ENCODE measurements around the gene SKAP2. TPM values are rescaled to one million over a fixed set of nuclear protein-coding genes. Genes with fewer than 3 reads are reported as not detected.

The SKAP2 gene
- total and polyA plus RNA-seq, 2 of the 13 experiments (the other 11 are each of a cell fraction or from before 2014, with no cell fraction given) = 3.6 to 12.9 TPM

GRCh38 chr7:26630361-26630760, 234.0 kb downstream of the SKAP2 start:
- Histone ChIP-seq H3K4me1 (ENCODE audit: insufficient read depth, low read length) (no peaks in the 10 kb centered on the region), H3K27ac (ENCODE audit: extremely low read length, insufficient read depth, low read length) (no peak overlapping the region), H4K20me1 (ENCODE audit: insufficient read depth, low read length) (no peaks in the 10 kb centered on the region), H3K27me3 (ENCODE audit: control insufficient read depth in 1 of 2, insufficient read depth in 2 of 2, low read length in 2 of 2) (peaks cover 1 to 22% of the 10 kb centered on the region in 2 experiments; a peak in 2 of 5 replicates), H3K4me3 (replicated peaks in 1 of 3; ENCODE audit: insufficient read depth in 1 of 3, low read depth in 2 of 3, low read length in 3 of 3) (no peak overlapping the region), H2AFZ (ENCODE audit: low read length) (no peak overlapping the region), H3K36me3 (replicated peaks in 1 of 2; ENCODE audit: control insufficient read depth in 1 of 2, insufficient read depth in 2 of 2, low read length in 2 of 2) (no peaks in the 10 kb centered on the region), H3K79me2 (ENCODE audit: insufficient read depth, low read length) (no peaks in the 10 kb centered on the region), H3K4me2 (ENCODE audit: low read depth, low read length) (no peak overlapping the region), H3K9ac (ENCODE audit: insufficient read depth, low read depth, low read length) (no peak overlapping the region), H3K9me3 (ENCODE audit: low read length) (no peaks in the 10 kb centered on the region)
- BruUV-seq (replicated peaks) = no TSS peak
- in situ Hi-C loops (cut with HindIII; ENCODE audit: extremely low pct_ligation_motif_present, low pct_unique_long_range_greater_than_20kb) = no loop called here
- no peak for TF ChIP-seq RARA (CRISPR knock-in tag; IDR thresholded peaks at IDR 0.05)
- TF ChIP-seq YEATS4 (CRISPR knock-in tag; IDR thresholded peaks at IDR 0.05; ENCODE audit: borderline replicate concordance) = no peak
- TF ChIP-seq ZNF629 (CRISPR knock-in tag; conservative IDR thresholded peaks at IDR 0.05) = no peak
- TF ChIP-seq ZNF678 (CRISPR knock-in tag; IDR thresholded peaks at IDR 0.05) = no peak
- TF ChIP-seq SMAD1 (CRISPR knock-in tag; IDR thresholded peaks at IDR 0.05; ENCODE audit: borderline replicate concordance, low read depth) = no peak
- TF ChIP-seq FIP1L1 (IDR thresholded peaks at IDR 0.05; ENCODE audit: borderline replicate concordance, insufficient read depth, low read depth, low read length) = no peak
- TF ChIP-seq TSC22D2 (CRISPR knock-in tag; IDR thresholded peaks at IDR 0.05; ENCODE audit: borderline replicate concordance) = no peak
- no peak for TF ChIP-seq HOXA3 (CRISPR knock-in tag; IDR thresholded peaks at IDR 0.05)
- no peak for TF ChIP-seq EP300 (IDR thresholded peaks at IDR 0.05; ENCODE audit: low read depth in 2 of 2, low read length in 2 of 2)
- no peak for TF ChIP-seq EP300 (CRISPR knock-in tag; IDR thresholded peaks at IDR 0.05; ENCODE audit: borderline replicate concordance)
- TF ChIP-seq ZNF784 (CRISPR knock-in tag; IDR thresholded peaks at IDR 0.05; ENCODE audit: borderline replicate concordance) = no peak
- TF ChIP-seq SPEN (CRISPR knock-in tag; IDR thresholded peaks at IDR 0.05; ENCODE audit: low read depth) = no peak
- no peak for TF ChIP-seq ZNF614 (CRISPR knock-in tag; IDR thresholded peaks at IDR 0.05; ENCODE audit: borderline replicate concordance)
- TF ChIP-seq RAD21 (CRISPR knock-in tag; IDR thresholded peaks at IDR 0.05) = no peak
- no peak for FAIRE-seq
- ATAC-seq = no peak
- WGBS (ENCODE audit: low lambda C conversion rate) = 0% methylated on average over 1 of the region's 4 CpGs
- ChIA-PET POLR2A (no interaction called here), CTCF (ENCODE audit: low intra/inter-chr PET ratio, low total read pairs) (no interaction called here)
- intact Hi-C loops (cut with micrococcal nuclease; ENCODE audit: unreplicated experiment) = no loop called here
- DNase-seq (ENCODE audit: low spot score) = no peak
